Prostate gland (tissue), 2 donors: Measurements from ENCODE around the gene LSM6. TPM values are rescaled to one million over a fixed set of nuclear protein-coding genes. Genes with fewer than 3 reads are reported as not detected.

Experiments
- DNase-seq: peaks from one replicate; pipeline ENCODE4 v3.0.0-alpha.2; 2019; ENCODE audit warnings: low spot score
- H3K27ac ChIP-seq, 2 donors: fragments of 200-600 bp; sonication (generic); 2 replicates each; pipeline ENCODE4 v1.5.1; 2017 to 2019
- H3K27me3 ChIP-seq: fragments of 200-600 bp; sonication (generic); replicated peaks from 2 replicates; pipeline ENCODE4 v1.5.1; 2019; ENCODE audit not compliant: insufficient read depth
- H3K36me3 ChIP-seq, 2 donors: fragments of 200-600 bp; sonication (generic); 1 replicate in 1 of 2; 2 replicates in 1 of 2; pipeline versions ENCODE4 v1.5.1 to v1.8.1; 2017 to 2019
- H3K4me1 ChIP-seq: fragments of 200-600 bp; sonication (generic); replicated peaks from 2 replicates; pipeline ENCODE4 v1.5.1; 2019
- H3K4me3 ChIP-seq, 2 donors: fragments of 200-600 bp; sonication (generic); 2 replicates each; pipeline ENCODE4 v1.5.1; 2017 to 2019
- H3K9me3 ChIP-seq: fragments of 200-600 bp; sonication (generic); 2 replicates; pipeline ENCODE4 v1.5.1; 2017
- POLR2A ChIP-seq: fragments of 450-650 bp; IDR thresholded peaks from one replicate; pipeline ENCODE4 v1.6.1; 2016; ENCODE audit warnings: antibody characterized with exemption, mild to moderate bottlenecking
- POLR2AphosphoS5 ChIP-seq: sonication (generic); formaldehyde crosslinking; IDR thresholded peaks from one replicate; pipeline ENCODE4 v1.6.1; 2017; ENCODE audit warnings: antibody characterized with exemption
- WGBS: methylation state at CpG from one replicate; pipeline ENCODE4 v1.1.5; 2018; 5-methylcytosine and 5-hydroxymethylcytosine counted together
- intact Hi-C: fragments of 100-400 bp; cut with DNase I; formaldehyde crosslinking; loops from one replicate; pipeline ENCODE4 v1.14.2; 2022
- total RNA-seq, 2 donors: library from RNA; depleted of rRNA; stranded (reverse); fragments of >200 nt; gene quantifications; one replicate each; pipeline ENCODE4 v1.1.0, GENCODE V29; 2016
- TF ChIP-seq, protein P1 (sequence below), 4 experiments: fragments of 200-600 bp in 2 of 4; fragments of 450-650 bp in 2 of 4; sonication (generic) in 2 of 4; IDR thresholded peaks; 1 replicate in 3 of 4; 2 replicates in 1 of 4; pipeline ENCODE4 v1.5.1; 2016 to 2019; ENCODE audit warnings: antibody characterized with exemption in 4 of 4, mild to moderate bottlenecking in 2 of 4, moderate library complexity in 2 of 4

The LSM6 gene
- total RNA-seq, 2 donors from 2014 or later = 30.2 to 93.8 TPM

DNA sequence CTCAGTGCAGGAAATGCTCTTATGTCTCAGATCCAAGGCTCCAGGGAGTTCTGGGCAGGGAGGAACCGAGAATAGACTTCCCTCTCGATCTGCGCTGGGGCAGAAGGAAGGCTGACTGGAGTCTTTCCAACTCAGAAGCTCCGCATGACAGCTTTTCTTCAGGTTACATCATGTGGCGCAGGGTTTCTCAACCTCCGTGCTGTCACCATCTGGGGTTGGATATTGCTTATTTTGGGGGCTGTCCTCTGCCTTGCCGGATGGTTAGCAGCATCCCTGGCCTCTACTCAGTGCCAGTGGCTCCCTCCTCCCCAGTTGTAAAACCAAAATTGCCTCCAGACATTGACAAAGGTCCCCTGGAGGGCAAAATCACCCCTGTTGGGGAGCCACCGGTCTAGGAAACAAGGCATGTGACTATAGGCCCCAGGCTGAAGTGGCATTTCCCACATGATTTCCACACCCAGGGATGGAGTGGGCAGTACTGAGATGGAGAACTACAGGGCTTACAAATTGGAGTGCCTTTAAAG, 60.2 kb downstream of the LSM6 start:
- no peak for DNase-seq
- H3K9me3 ChIP-seq = no peaks in the 10 kb centered on the region
- no peaks in the 10 kb centered on the region for H3K4me1 ChIP-seq
- TF ChIP-seq POLR2AphosphoS5 (no peak), POLR2A (no peak)
- TF ChIP-seq, protein P1, sequence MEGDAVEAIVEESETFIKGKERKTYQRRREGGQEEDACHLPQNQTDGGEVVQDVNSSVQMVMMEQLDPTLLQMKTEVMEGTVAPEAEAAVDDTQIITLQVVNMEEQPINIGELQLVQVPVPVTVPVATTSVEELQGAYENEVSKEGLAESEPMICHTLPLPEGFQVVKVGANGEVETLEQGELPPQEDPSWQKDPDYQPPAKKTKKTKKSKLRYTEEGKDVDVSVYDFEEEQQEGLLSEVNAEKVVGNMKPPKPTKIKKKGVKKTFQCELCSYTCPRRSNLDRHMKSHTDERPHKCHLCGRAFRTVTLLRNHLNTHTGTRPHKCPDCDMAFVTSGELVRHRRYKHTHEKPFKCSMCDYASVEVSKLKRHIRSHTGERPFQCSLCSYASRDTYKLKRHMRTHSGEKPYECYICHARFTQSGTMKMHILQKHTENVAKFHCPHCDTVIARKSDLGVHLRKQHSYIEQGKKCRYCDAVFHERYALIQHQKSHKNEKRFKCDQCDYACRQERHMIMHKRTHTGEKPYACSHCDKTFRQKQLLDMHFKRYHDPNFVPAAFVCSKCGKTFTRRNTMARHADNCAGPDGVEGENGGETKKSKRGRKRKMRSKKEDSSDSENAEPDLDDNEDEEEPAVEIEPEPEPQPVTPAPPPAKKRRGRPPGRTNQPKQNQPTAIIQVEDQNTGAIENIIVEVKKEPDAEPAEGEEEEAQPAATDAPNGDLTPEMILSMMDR (IDR thresholded peaks at IDR 0.05) = no peak
- H3K27me3 ChIP-seq = no peaks in the 10 kb centered on the region
- 81% methylated on average over 8 of the region's 8 CpGs for WGBS
- H3K27ac ChIP-seq = no peak overlapping the region
- H3K36me3 ChIP-seq = no peaks in the 10 kb centered on the region
- H3K4me3 ChIP-seq = no peak overlapping the region
- intact Hi-C loops = no loop called here

DNA sequence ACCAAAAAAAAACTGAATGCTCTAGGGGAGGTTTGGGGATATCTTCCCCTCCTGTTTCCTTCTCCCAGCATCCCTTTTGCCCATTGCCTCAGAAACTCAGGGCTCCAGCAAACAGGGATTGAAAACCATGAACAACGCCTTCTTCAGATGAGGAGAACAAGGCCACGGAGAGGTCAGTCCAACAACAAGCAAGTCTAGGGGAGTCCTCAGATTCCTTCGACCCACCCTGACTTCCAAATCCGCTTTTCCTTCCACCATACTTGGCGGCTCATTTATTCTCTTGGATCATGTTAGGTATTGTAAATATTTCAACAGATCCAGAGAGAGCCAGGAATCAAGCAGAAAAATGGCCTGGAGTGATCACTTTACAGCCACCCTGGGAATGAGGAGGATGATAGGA, 60.7 kb downstream of the LSM6 start:
- DNase-seq = no peak
- Histone ChIP-seq H3K9me3 (no peaks in the 10 kb centered on the region), H3K4me1 (no peaks in the 10 kb centered on the region), H3K27me3 (no peaks in the 10 kb centered on the region), H3K27ac (no peak overlapping the region), H3K4me3 (no peak overlapping the region), H3K36me3 (no peaks in the 10 kb centered on the region)
- intact Hi-C loops = no loop called here
- TF ChIP-seq, protein P1 (IDR thresholded peaks at IDR 0.05) = no peak
- TF ChIP-seq POLR2A (no peak), POLR2AphosphoS5 (no peak)
- 73% methylated on average over 5 of the region's 5 CpGs for WGBS

DNA sequence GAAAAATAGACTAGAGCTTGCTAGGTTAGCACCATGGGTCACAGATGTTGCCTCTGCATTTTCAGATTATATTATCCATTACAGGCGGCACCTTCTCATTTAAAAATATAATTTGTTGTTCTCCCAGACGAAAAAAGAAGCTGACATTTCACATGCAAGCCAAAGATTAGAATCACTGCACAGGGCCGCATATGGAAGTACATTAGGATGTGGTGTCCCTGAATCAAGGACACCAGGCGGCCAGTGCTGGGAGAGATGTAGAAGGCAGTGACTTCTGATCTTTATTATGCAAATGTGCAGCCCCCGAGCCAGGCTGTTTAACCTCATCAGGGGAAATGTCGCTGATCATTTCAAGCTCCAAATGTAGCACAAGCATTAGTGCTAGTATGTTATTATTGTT, 61.6 kb downstream of the LSM6 start:
- Histone ChIP-seq H3K4me1 (no peaks in the 10 kb centered on the region), H3K4me3 (no peak overlapping the region), H3K27me3 (no peaks in the 10 kb centered on the region), H3K27ac (no peak overlapping the region), H3K36me3 (no peaks in the 10 kb centered on the region), H3K9me3 (no peaks in the 10 kb centered on the region)
- 92% methylated on average over 6 of the region's 6 CpGs for WGBS
- DNase-seq = no peak
- TF ChIP-seq POLR2A (no peak), POLR2AphosphoS5 (no peak)
- TF ChIP-seq, protein P1 (IDR thresholded peaks at IDR 0.05) = no peak
- intact Hi-C loops = no loop called here

DNA sequence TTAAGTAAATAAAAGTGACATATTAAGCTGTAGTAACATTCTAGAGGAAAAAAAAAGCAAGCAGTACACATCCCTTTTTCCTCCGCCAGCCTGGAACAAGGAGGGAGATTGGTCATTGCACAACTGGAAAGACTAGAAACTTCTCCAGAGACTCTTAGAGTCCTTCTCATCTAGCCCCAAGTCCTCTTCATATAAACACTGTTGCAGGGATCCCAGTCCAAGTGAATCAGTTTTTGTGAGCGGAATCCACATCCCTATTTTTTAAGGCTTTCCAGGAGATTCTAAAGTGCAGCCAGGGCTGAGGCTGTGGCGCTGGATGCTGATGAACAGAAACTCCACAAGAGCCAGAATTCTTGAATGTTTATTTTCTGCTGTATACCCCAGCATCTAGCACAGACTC, 62.6 kb downstream of the LSM6 start:
- Histone ChIP-seq H3K36me3 (no peaks in the 10 kb centered on the region), H3K27ac (no peak overlapping the region), H3K4me1 (no peaks in the 10 kb centered on the region), H3K27me3 (no peaks in the 10 kb centered on the region), H3K4me3 (no peak overlapping the region), H3K9me3 (no peaks in the 10 kb centered on the region)
- WGBS = 93% methylated on average over 3 of the region's 3 CpGs
- no peak for DNase-seq
- TF ChIP-seq POLR2A = no peak
- TF ChIP-seq, protein P1 (IDR thresholded peaks at IDR 0.05) = no peak
- no peak for TF ChIP-seq POLR2AphosphoS5
- intact Hi-C loops = no loop called here

Other genes with a start within 250 kb of the LSM6 start
- gene ZNF827, start 236.9 kb upstream of the LSM6 start, total RNA-seq = 100 to 1,000 TPM; 221 to 286 TPM
- 10 to 100 TPM in 1 of 2 donors, 1 to 10 TPM in 1; 1.1 to 12.8 TPM for gene REELD1, start 38.8 kb downstream of the LSM6 start, total RNA-seq